Measurements from ENCODE around the gene PPP1R1B.

DNA sequence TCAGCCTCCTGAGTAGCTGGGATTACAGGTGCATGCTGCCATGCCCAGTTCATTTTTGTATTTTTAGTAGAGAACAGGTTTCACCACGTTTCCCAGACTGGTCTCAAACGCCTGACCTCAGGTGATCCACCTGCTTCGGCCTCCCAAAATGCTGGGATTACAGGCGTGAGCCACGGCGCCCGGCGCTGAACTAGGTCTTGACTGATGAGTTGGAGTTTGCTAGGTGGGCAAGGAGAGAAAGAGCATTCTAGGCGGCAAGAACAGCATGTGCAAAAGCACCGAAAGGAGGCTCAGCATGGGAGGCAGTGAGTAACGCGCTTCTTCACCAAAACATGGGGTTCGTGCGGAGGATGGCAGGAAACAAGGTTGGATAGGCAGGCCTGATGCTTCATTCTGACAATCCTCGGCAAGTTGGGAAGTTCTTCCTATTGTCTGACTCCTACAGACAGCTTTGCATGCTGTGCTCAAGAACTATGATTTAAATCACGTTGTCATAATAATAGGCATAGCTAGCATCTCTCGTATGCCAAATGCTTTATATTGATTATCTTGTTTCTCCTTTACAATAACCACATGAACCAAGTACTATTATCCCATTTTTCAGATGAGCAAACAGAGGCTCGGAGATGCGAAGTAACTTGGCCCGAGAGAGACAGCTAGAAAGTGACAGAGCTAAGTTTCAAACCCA is 45.5 kb upstream of the PPP1R1B start:
- TF ChIP-seq, protein P1, sequence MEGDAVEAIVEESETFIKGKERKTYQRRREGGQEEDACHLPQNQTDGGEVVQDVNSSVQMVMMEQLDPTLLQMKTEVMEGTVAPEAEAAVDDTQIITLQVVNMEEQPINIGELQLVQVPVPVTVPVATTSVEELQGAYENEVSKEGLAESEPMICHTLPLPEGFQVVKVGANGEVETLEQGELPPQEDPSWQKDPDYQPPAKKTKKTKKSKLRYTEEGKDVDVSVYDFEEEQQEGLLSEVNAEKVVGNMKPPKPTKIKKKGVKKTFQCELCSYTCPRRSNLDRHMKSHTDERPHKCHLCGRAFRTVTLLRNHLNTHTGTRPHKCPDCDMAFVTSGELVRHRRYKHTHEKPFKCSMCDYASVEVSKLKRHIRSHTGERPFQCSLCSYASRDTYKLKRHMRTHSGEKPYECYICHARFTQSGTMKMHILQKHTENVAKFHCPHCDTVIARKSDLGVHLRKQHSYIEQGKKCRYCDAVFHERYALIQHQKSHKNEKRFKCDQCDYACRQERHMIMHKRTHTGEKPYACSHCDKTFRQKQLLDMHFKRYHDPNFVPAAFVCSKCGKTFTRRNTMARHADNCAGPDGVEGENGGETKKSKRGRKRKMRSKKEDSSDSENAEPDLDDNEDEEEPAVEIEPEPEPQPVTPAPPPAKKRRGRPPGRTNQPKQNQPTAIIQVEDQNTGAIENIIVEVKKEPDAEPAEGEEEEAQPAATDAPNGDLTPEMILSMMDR (IDR thresholded peaks at IDR 0.05) = no peak
- TF ChIP-seq POLR2AphosphoS5 (IDR thresholded peaks at IDR 0.05) (no peak), POLR2A (IDR thresholded peaks at IDR 0.05) (no peak)

All from suprapubic skin (tissue), 4 donors.